Ovary (tissue), 9 donors: ENCODE data around the gene SCAMP5. TPM values are rescaled to one million over a fixed set of nuclear protein-coding genes. Genes with fewer than 3 reads are reported as not detected.

Experiments used
- DNase-seq, 5 donors: peaks; one replicate each; pipeline ENCODE4 v3.0.0-alpha.2; 2019 to 2020
- H3K27ac ChIP-seq, 2 donors: fragments of 200-600 bp; one replicate each; pipeline versions ENCODE4 v1.5.1 to v1.8.0; 2019 to 2022
- H3K27me3 ChIP-seq: fragments of 200-600 bp; one replicate; pipeline ENCODE4 v1.8.0; 2022
- H3K36me3 ChIP-seq: fragments of 200-600 bp; sonication (generic); one replicate; pipeline ENCODE4 v1.5.1; 2019
- H3K4me1 ChIP-seq: one replicate; pipeline ENCODE4 v1.8.1; 2013; ENCODE audit warnings: mild to moderate bottlenecking, moderate library complexity; ENCODE audit not compliant: insufficient read depth
- H3K4me3 ChIP-seq: fragments of 200-600 bp; sonication (generic); one replicate; pipeline ENCODE4 v1.5.1; 2017
- H3K9me3 ChIP-seq, 2 donors: fragments of 200-600 bp in 1 of 2; sonication (generic) in 1 of 2; one replicate each; pipeline versions ENCODE4 v1.5.1 to v1.8.1; 2013 to 2019; ENCODE audit warnings: mild to moderate bottlenecking in 1 of 2, moderate library complexity in 1 of 2
- EP300 ChIP-seq: sonication (generic); formaldehyde crosslinking; IDR thresholded peaks from one replicate; pipeline ENCODE4 v1.6.1; 2017; ENCODE audit warnings: antibody characterized with exemption
- POLR2A ChIP-seq: fragments of 450-650 bp; IDR thresholded peaks from one replicate; pipeline ENCODE4 v1.6.1; 2017; ENCODE audit warnings: antibody characterized with exemption, mild to moderate bottlenecking, moderate library complexity
- WGBS, 3 donors: extraction: QIAGEN DNeasy Blood & Tissue Kit in 1 of 3; methylation state at CpG; one replicate each; pipeline versions ENCODE4 v1.1.5 to v1.1.7; 2013 to 2017; 5-methylcytosine and 5-hydroxymethylcytosine counted together
- intact Hi-C, 4 donors: fragments of 100-400 bp; cut with DNase I; formaldehyde crosslinking; loops; one replicate each; pipeline versions ENCODE4 v1.11.0 to v1.15.1; 2022 to 2023
- polyA plus RNA-seq, 2 donors: library from polyadenylated mRNA; stranded (reverse); fragments of 200-250 nt in 1 of 2; fragments of 350-450 nt in 1 of 2; fragmentation: Illumina TruSeq in 1 of 2; extraction: RNeasy Lipid Tissue Mini Kit (QIAGEN cat#74804) in 1 of 2; gene quantifications; one replicate each; pipeline ENCODE4 v1.2.3, GENCODE V29; 2013 to 2014
- small RNA-seq: library from RNA; depleted of rRNA; stranded (forward); fragments of <200 nt; gene quantifications from one replicate; pipeline ENCODE3, GENCODE V24; 2016
- total RNA-seq, 7 donors: library from RNA; depleted of rRNA in 2 of 7; stranded (reverse); fragments of >200 nt in 2 of 7; fragmentation: NEBNext Ultra II Directional in 3 of 7; extraction: Animal tissue kit (Norgen Biotek cat#: 25700) in 3 of 7; gene quantifications; one replicate each; pipeline versions ENCODE4 v1.1.0 to v1.2.4, GENCODE V29; 2016 to 2023
- TF ChIP-seq, protein P1 (sequence below), 3 donors: fragments of 450-650 bp in 2 of 3; fragments of 200-600 bp in 1 of 3; IDR thresholded peaks; one replicate each; pipeline versions ENCODE4 v1.5.1 to v1.8.0; 2016 to 2022; ENCODE audit warnings: antibody characterized with exemption in 3 of 3, mild to moderate bottlenecking in 1 of 3
- donor health status: DM: no; HTN: no; CAD: no; lungs with moderate emphysema.
- donor health status: DM: no; HTN: no; CAD: no.
- donor health status: Bipolar disorder and iron deficiency.
- donor health status: DM: yes; HTN: yes; CAD: no.
- donor health status: DM: no; HTN: no; CAD: no.
- donor health status: DM: yes; HTN: yes; CAD: no.

Gene SCAMP5
- total and polyA plus RNA-seq, 9 donors: 2.6 to 17.8 (median 5.7) TPM

DNA sequence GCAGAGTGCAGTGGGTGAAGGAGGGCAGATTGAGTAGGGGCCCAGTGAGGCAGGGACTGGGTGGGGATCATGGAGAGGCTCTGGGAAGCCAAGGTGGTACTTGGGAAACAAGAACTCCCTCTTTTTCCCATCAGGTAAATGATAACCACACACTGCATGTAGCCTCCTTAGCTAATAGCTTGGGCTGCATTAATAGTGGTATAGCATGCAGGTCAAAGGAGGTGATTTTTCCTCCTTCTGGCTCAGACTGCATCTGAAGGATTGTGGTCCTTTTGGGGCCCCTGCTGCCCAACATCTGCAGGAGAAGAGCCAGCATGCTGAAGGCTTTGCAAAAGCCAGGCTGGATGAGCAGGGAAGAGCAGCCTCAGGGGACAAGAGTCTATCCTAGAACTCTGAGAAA lies 73.4 kb downstream of the SCAMP5 start:
- peak in 1 of 5 donors; percentile 4 for DNase-seq
- no peaks in the 10 kb centered on the region for H3K36me3 ChIP-seq
- no peak overlapping the region for H3K4me3 ChIP-seq
- TF ChIP-seq EP300 (no peak), POLR2A (no peak)
- TF ChIP-seq, protein P1, sequence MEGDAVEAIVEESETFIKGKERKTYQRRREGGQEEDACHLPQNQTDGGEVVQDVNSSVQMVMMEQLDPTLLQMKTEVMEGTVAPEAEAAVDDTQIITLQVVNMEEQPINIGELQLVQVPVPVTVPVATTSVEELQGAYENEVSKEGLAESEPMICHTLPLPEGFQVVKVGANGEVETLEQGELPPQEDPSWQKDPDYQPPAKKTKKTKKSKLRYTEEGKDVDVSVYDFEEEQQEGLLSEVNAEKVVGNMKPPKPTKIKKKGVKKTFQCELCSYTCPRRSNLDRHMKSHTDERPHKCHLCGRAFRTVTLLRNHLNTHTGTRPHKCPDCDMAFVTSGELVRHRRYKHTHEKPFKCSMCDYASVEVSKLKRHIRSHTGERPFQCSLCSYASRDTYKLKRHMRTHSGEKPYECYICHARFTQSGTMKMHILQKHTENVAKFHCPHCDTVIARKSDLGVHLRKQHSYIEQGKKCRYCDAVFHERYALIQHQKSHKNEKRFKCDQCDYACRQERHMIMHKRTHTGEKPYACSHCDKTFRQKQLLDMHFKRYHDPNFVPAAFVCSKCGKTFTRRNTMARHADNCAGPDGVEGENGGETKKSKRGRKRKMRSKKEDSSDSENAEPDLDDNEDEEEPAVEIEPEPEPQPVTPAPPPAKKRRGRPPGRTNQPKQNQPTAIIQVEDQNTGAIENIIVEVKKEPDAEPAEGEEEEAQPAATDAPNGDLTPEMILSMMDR (IDR thresholded peaks at IDR 0.05): no peak
- no peak overlapping the region for H3K27ac ChIP-seq
- H3K9me3 ChIP-seq: no peaks in the 10 kb centered on the region
- H3K27me3 ChIP-seq: no peaks in the 10 kb centered on the region
- peaks cover 16% of the 10 kb centered on the region for H3K4me1 ChIP-seq
- intact Hi-C loops: loop anchor here in 3 of 4 donors (10.0 kb wide), 1 partner anchor 46 kb away; no protein-coding TSS in a partner anchor

DNA sequence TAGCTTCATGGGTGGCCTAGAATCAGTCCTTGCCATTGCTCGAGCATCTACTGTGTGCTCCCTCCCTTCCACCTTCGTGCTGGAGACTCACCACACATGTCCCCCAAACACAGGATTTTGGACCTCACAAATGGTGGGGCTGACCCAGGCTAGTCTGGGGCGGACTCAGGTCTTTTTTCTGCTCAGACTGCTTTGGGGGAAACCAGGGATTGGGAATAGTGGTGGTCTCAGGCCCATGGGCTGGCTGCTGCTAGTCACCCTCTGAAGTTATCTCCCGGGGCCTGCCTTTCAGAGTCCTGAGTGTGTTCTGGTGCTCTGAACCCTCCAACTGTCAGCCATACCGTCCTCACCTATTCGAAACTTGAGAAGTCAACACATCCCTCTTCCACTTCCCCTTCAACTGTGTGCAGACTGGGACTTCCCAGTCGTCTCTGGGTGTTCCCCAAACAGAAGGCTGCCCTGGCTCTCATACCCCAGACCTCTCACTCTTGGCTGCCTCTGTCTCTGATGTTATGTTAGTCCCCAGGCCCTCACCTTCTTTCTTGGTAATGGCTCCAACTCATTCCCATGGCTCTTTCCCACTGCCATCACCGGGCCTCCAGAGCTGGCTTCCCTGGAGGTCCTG lies 74.0 kb downstream of the SCAMP5 start:
- WGBS, 3 donors: 83 to 91% (median 89%) methylated on average over 8 of the region's 8 CpGs
- Histone ChIP-seq H3K4me1 (peaks cover 12% of the 10 kb centered on the region), H3K4me3 (no peak overlapping the region), H3K27me3 (no peaks in the 10 kb centered on the region), H3K27ac (no peak overlapping the region), H3K36me3 (no peaks in the 10 kb centered on the region), H3K9me3 (no peaks in the 10 kb centered on the region)
- intact Hi-C loops: loop anchor here in 3 of 4 donors (10.0 kb wide), 1 partner anchor 45 kb away; no protein-coding TSS in a partner anchor
- DNase-seq: peak in 1 of 5 donors; percentile 10
- TF ChIP-seq, protein P1 (IDR thresholded peaks at IDR 0.05): no peak

DNA sequence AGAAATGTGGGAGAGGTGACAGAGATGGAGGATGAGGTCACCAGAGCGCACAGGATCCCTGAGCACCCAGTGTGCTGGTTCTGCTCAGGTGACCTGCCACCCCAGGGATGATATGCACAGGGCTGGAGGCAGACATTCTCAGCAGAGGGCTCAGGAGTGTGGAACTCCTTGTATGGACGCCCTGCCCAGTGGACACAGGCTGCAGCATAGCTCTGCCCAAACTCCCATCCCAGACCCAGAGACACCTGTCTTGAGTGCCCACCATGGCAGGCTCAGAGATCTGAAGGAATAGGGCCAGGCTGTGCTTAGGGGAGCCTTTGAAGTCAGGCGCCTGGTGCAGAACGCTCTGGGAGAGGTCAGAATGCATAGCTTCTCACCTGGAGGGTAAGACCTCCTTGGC lies 75.3 kb downstream of the SCAMP5 start:
- H3K27me3 ChIP-seq: no peaks in the 10 kb centered on the region
- DNase-seq: no peak
- 86 to 100% (median 97%) methylated on average over 4 of the region's 4 CpGs for WGBS, 3 donors
- intact Hi-C loops: no loop called here
- no peak for TF ChIP-seq POLR2A
- TF ChIP-seq, protein P1 (IDR thresholded peaks at IDR 0.05): no peak
- no peak for TF ChIP-seq EP300
- no peaks in the 10 kb centered on the region for H3K9me3 ChIP-seq
- H3K4me3 ChIP-seq: no peak overlapping the region
- H3K27ac ChIP-seq: no peak overlapping the region
- peaks cover 7% of the 10 kb centered on the region for H3K4me1 ChIP-seq
- no peaks in the 10 kb centered on the region for H3K36me3 ChIP-seq

Small RNAs within 50 kb of the gene (small RNA-seq; reads per million reads assigned to genes)
- gene AC015720.1: not detected
- gene RF00019: not detected

Other genes with a start within 250 kb of the SCAMP5 start
- gene CYP1A2, start 246.7 kb upstream of the SCAMP5 start, total RNA-seq: under 1 TPM in 1 of 7 donors, not detected in 6; 0.23 TPM
- not detected for gene CYP1A2, start 246.7 kb upstream of the SCAMP5 start, polyA plus RNA-seq
- gene CSK, start 213.5 kb upstream of the SCAMP5 start, total RNA-seq: 10 to 100 TPM; 10.7 to 49.6 (median 42.1) TPM
- 10 to 100 TPM in 1 of 2 donors, 1 to 10 TPM in 1; 9.2 to 21.6 TPM for gene CSK, start 213.5 kb upstream of the SCAMP5 start, polyA plus RNA-seq
- gene LMAN1L, start 182.7 kb upstream of the SCAMP5 start, total RNA-seq: not detected
- not detected for gene LMAN1L, start 182.7 kb upstream of the SCAMP5 start, polyA plus RNA-seq
- gene CPLX3, start 168.9 kb upstream of the SCAMP5 start, total RNA-seq: not detected
- not detected for gene CPLX3, start 168.9 kb upstream of the SCAMP5 start, polyA plus RNA-seq
- gene ULK3, start 152.4 kb upstream of the SCAMP5 start, total RNA-seq: 10 to 100 TPM; 25.2 to 45.7 (median 27.8) TPM
- 10 to 100 TPM; 17.4 to 22.6 TPM for gene ULK3, start 152.4 kb upstream of the SCAMP5 start, polyA plus RNA-seq
- 10 to 100 TPM; 22.9 to 65.5 (median 53.1) TPM for gene SCAMP2, start 122.2 kb upstream of the SCAMP5 start, total RNA-seq
- 10 to 100 TPM; 27.4 to 60.5 TPM for gene SCAMP2, start 122.2 kb upstream of the SCAMP5 start, polyA plus RNA-seq
- 10 to 100 TPM; 42.6 to 55.6 (median 48.6) TPM for gene MPI, start 105.5 kb upstream of the SCAMP5 start, total RNA-seq
- 10 to 100 TPM; 28.8 to 42.4 TPM for gene MPI, start 105.5 kb upstream of the SCAMP5 start, polyA plus RNA-seq
- 100 to 1,000 TPM in 1 of 7 donors, 10 to 100 TPM in 6; 31.0 to 125 (median 67.4) TPM for gene FAM219B, start 88.7 kb upstream of the SCAMP5 start, total RNA-seq
- gene FAM219B, start 88.7 kb upstream of the SCAMP5 start, polyA plus RNA-seq: 10 to 100 TPM; 35.1 to 67.9 TPM
- 10 to 100 TPM; 24.8 to 91.3 (median 73.9) TPM for gene COX5A, start 57.5 kb upstream of the SCAMP5 start, total RNA-seq
- gene COX5A, start 57.5 kb upstream of the SCAMP5 start, polyA plus RNA-seq: 100 to 1,000 TPM in 1 of 2 donors, 10 to 100 TPM in 1; 86.2 to 158 TPM
- 10 to 100 TPM; 13.6 to 41.2 (median 28.6) TPM for gene RPP25, start 38.8 kb upstream of the SCAMP5 start, total RNA-seq
- gene RPP25, start 38.8 kb upstream of the SCAMP5 start, polyA plus RNA-seq: 10 to 100 TPM; 16.0 to 17.3 TPM
- 10 to 100 TPM in 3 of 7 donors, 1 to 10 TPM in 4; 7.9 to 20.6 (median 9.7) TPM for gene PPCDC, start 28.0 kb downstream of the SCAMP5 start, total RNA-seq
- gene PPCDC, start 28.0 kb downstream of the SCAMP5 start, polyA plus RNA-seq: 10 to 100 TPM in 1 of 2 donors, 1 to 10 TPM in 1; 4.0 to 13.4 TPM
- gene C15orf39, start 206.3 kb downstream of the SCAMP5 start, total RNA-seq: 10 to 100 TPM; 16.8 to 66.1 (median 46.4) TPM
- gene C15orf39, start 206.3 kb downstream of the SCAMP5 start, polyA plus RNA-seq: 10 to 100 TPM in 1 of 2 donors, 1 to 10 TPM in 1; 4.8 to 19.5 TPM